Transverse colon (tissue), 4 donors: Measurements from ENCODE around the gene CYP26A1. TPM values are rescaled to one million over a fixed set of nuclear protein-coding genes. Genes with fewer than 3 reads are reported as not detected.

Experiments
- DNase-seq: peaks from one replicate; pipeline ENCODE4 v3.0.0-alpha.2; 2019
- H3K27ac ChIP-seq, 4 donors: fragments of 200-600 bp; sonication (generic); 2 replicates each; pipeline ENCODE4 v1.5.1; 2016 to 2018; ENCODE audit warnings: inconsistent platforms in 4 of 4
- H3K27me3 ChIP-seq: fragments of 200-600 bp; sonication (generic); 2 replicates; pipeline ENCODE4 v1.5.1; 2017; ENCODE audit warnings: inconsistent platforms
- H3K36me3 ChIP-seq, 4 donors: fragments of 200-600 bp; sonication (generic); 2 replicates each; pipeline ENCODE4 v1.5.1; 2017 to 2019; ENCODE audit warnings: inconsistent platforms in 4 of 4
- H3K4me1 ChIP-seq, 4 donors: fragments of 200-600 bp; sonication (generic); 2 replicates each; pipeline ENCODE4 v1.5.1; 2017 to 2020; ENCODE audit warnings: inconsistent platforms in 4 of 4
- H3K4me3 ChIP-seq, 4 donors: fragments of 200-600 bp; sonication (generic); 1 replicate in 1 of 4; 2 replicates in 3 of 4; pipeline versions ENCODE4 v1.5.1 to v1.6.1; 2017 to 2019; ENCODE audit warnings: inconsistent platforms in 4 of 4
- H3K9me3 ChIP-seq, 2 donors: fragments of 200-600 bp; sonication (generic); 2 replicates each; pipeline ENCODE4 v1.5.1; 2017 to 2019; ENCODE audit warnings: inconsistent platforms in 2 of 2
- EP300 ChIP-seq: sonication (generic); formaldehyde crosslinking; IDR thresholded peaks from one replicate; pipeline ENCODE4 v1.6.1; 2017; ENCODE audit warnings: antibody characterized with exemption, low read depth
- POLR2A ChIP-seq: fragments of 450-650 bp; IDR thresholded peaks from one replicate; pipeline ENCODE4 v1.6.1; 2016; ENCODE audit warnings: antibody characterized with exemption, mild to moderate bottlenecking, moderate library complexity
- POLR2AphosphoS5 ChIP-seq, 3 donors: sonication (generic); formaldehyde crosslinking; IDR thresholded peaks; one replicate each; pipeline ENCODE4 v1.6.1; 2016; ENCODE audit warnings: antibody characterized with exemption in 3 of 3
- WGBS, 2 donors: methylation state at CpG; one replicate each; pipeline ENCODE4 v1.1.5; 2018; ENCODE audit warnings: low coverage in 1 of 2; 5-methylcytosine and 5-hydroxymethylcytosine counted together
- in situ Hi-C, 4 donors: fragments of 200-750 bp; cut with MboI; loops; one replicate each; pipeline versions ENCODE4 v1.15.0 to v1.15.1; 2017; ENCODE audit warnings: low sequenced_read_pairs in 3 of 4, low pct_ligation_motif_present in 1 of 4, low pct_unique_long_range_greater_than_20kb in 1 of 4
- intact Hi-C: fragments of 100-400 bp; cut with DNase I; formaldehyde crosslinking; loops from one replicate; pipeline ENCODE4 v1.15.1; 2023; ENCODE audit warnings: low total_unique reads
- total RNA-seq, 4 donors: library from RNA; depleted of rRNA; stranded (reverse); fragments of >200 nt; gene quantifications; one replicate each; pipeline ENCODE4 v1.1.0, GENCODE V29; 2016
- TF ChIP-seq, protein P1 (sequence below), 5 experiments: fragments of 200-600 bp in 3 of 5; fragments of 450-650 bp in 2 of 5; sonication (generic) in 3 of 5; IDR thresholded peaks; 1 replicate in 2 of 5; 2 replicates in 3 of 5; pipeline ENCODE4 v1.5.1; 2016 to 2017; ENCODE audit warnings: antibody characterized with exemption in 5 of 5, inconsistent platforms in 3 of 5, mild to moderate bottlenecking in 2 of 5, moderate library complexity in 1 of 5

The CYP26A1 gene
- total RNA-seq, 4 donors from 2014 or later: not detected

DNA sequence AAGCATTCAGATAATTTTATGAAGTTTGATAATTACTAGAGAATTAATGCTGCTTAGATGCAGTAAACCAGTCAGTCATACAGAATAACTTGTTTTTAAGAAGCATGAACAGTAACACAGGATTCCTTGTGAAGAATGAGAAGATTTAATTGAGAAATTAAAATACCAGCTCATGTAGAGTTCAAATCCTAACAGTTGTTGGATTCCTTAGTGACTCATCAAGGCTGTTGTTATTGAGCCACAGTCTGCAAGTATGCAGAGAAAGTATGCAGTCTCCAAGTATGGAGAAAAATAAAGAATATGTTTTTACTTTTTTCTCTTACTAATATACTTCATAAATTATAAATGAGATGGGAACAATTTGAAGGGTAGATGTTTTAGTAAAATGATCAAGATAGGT is 43.3 kb upstream of the CYP26A1 start:
- peaks cover 2 to 47% (median 24%) of the 10 kb centered on the region in 4 donors for H3K4me1 ChIP-seq
- no peaks in the 10 kb centered on the region for H3K9me3 ChIP-seq
- H3K27ac ChIP-seq: no peak overlapping the region
- in situ Hi-C loops (no loop called here), intact Hi-C loops (no loop called here)
- H3K4me3 ChIP-seq: no peak overlapping the region
- no peak for DNase-seq
- no peaks in the 10 kb centered on the region for H3K36me3 ChIP-seq
- no peaks in the 10 kb centered on the region for H3K27me3 ChIP-seq
- TF ChIP-seq EP300: no peak
- TF ChIP-seq, protein P1, sequence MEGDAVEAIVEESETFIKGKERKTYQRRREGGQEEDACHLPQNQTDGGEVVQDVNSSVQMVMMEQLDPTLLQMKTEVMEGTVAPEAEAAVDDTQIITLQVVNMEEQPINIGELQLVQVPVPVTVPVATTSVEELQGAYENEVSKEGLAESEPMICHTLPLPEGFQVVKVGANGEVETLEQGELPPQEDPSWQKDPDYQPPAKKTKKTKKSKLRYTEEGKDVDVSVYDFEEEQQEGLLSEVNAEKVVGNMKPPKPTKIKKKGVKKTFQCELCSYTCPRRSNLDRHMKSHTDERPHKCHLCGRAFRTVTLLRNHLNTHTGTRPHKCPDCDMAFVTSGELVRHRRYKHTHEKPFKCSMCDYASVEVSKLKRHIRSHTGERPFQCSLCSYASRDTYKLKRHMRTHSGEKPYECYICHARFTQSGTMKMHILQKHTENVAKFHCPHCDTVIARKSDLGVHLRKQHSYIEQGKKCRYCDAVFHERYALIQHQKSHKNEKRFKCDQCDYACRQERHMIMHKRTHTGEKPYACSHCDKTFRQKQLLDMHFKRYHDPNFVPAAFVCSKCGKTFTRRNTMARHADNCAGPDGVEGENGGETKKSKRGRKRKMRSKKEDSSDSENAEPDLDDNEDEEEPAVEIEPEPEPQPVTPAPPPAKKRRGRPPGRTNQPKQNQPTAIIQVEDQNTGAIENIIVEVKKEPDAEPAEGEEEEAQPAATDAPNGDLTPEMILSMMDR (IDR thresholded peaks at IDR 0.05): no peak
- TF ChIP-seq POLR2AphosphoS5 (IDR thresholded peaks at IDR 0.05): no peak
- no peak for TF ChIP-seq POLR2A

DNA sequence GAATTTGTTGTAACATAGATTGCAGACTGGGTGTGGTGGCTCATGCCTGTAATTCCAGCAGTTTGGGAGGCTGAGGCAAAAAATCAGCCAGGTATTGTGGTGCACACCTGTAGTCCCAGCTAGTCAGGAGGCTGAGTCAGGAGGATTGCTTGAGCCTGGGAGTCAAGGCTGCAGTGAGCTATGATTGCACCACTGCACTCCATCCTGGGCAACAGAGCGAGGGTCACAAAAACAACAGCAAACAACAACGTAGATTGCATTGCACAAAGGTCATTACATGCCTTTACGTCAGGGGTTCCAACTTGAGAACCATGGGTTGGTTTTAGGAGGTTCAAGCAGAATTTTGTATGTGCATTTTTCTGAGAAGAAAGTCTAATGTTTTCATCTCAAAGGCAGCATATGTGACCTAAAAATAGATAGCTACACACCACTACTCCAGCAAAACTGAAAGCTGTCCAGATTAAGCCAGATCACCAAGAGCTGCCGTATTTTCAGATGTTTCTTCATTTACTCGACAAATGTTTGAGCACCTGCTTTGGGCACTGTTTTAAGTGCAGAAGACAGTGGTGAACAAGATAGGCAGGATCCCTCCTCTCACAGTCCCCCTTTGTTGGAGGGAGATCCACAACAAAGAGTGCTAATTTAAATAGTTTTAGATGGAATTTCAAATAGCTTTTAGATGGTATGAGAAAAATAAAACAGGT is 41.4 kb upstream of the CYP26A1 start:
- TF ChIP-seq, protein P1 (IDR thresholded peaks at IDR 0.05): no peak
- TF ChIP-seq POLR2AphosphoS5 (IDR thresholded peaks at IDR 0.05) (no peak), POLR2A (no peak), EP300 (no peak)
- Histone ChIP-seq H3K27ac (no peak overlapping the region), H3K27me3 (no peaks in the 10 kb centered on the region), H3K36me3 (no peaks in the 10 kb centered on the region), H3K4me1 (peaks cover 2 to 56% (median 28%) of the 10 kb centered on the region in 4 donors), H3K9me3 (no peaks in the 10 kb centered on the region), H3K4me3 (no peak overlapping the region)
- intact Hi-C loops (no loop called here), in situ Hi-C loops (no loop called here)
- 63 to 74% methylated on average over 2 to 5 of the region's 5 CpGs for WGBS, 2 donors
- no peak for DNase-seq

DNA sequence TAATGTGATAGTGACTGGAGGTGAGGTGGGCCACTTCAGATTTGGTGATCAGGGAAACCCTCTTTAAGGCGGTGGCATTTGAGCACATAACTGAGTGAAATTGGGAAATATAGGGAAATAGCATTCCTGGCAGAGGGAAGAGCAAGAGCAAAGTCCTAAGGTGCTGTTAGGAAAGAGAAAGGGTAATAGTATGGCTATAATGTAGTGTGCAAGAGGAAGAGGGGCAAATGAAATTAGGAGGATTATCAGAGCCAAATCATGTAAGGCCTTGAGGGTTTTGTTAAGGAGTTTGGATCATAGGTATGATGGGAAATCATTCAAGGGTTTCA is 40.9 kb upstream of the CYP26A1 start:
- whole genome bisulfite sequencing, 2 donors: 69 to 83% methylated on average over 1 of the region's 1 CpG
- no peaks in the 10 kb centered on the region for H3K9me3 ChIP-seq
- no peak overlapping the region for H3K4me3 ChIP-seq
- peaks cover 2 to 56% (median 28%) of the 10 kb centered on the region in 4 donors for H3K4me1 ChIP-seq
- in situ Hi-C loops (no loop called here), intact Hi-C loops (no loop called here)
- H3K36me3 ChIP-seq: no peaks in the 10 kb centered on the region
- no peak for DNase-seq
- no peak overlapping the region for H3K27ac ChIP-seq
- no peak for TF ChIP-seq EP300
- TF ChIP-seq, protein P1 (IDR thresholded peaks at IDR 0.05): no peak
- TF ChIP-seq POLR2A: no peak
- no peak for TF ChIP-seq POLR2AphosphoS5 (IDR thresholded peaks at IDR 0.05)
- H3K27me3 ChIP-seq: no peaks in the 10 kb centered on the region

DNA sequence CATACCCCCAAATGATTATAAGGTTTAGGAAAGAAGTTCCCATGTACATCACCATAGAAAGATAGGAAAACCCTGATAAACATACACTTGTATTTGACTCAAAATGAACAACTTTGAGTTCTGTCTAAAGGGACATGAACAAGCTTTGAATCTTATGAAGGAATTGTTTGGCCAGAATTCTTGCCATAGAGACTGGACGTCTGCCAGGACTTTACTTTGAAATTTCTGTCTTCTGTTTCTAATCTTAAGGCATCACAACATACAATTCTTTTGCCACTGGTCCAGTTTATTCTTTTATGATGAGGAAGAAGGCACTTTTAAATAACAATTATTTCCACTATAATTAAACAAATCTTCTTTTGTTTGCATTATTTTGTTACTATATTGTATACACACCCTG is 39.3 kb upstream of the CYP26A1 start:
- Histone ChIP-seq H3K4me1 (peaks cover 2 to 55% (median 28%) of the 10 kb centered on the region in 4 donors), H3K27ac (peak overlapping the region in 1 of 4 donors; percentile 61), H3K36me3 (peaks cover 0 to 3% (median 0%) of the 10 kb centered on the region in 4 donors), H3K27me3 (no peaks in the 10 kb centered on the region), H3K4me3 (no peak overlapping the region), H3K9me3 (no peaks in the 10 kb centered on the region)
- DNase-seq: no peak
- in situ Hi-C loops: no loop called here
- no peak for TF ChIP-seq EP300
- no peak for TF ChIP-seq POLR2A
- TF ChIP-seq, protein P1 (IDR thresholded peaks at IDR 0.05): no peak
- no peak for TF ChIP-seq POLR2AphosphoS5 (IDR thresholded peaks at IDR 0.05)
- intact Hi-C loops: no loop called here
- 25 to 28% methylated on average over 1 of the region's 1 CpG for WGBS, 2 donors
